Glutamatergic neuron (in vitro differentiated cells): ENCODE data around the gene C11orf24. TPM values are rescaled to one million over a fixed set of nuclear protein-coding genes. Genes with fewer than 3 reads are reported as not detected.

ENCODE experiments used
- DNase-seq: peaks from one replicate; pipeline ENCODE4 v3.0.0; 2022
- H3K27ac Mint-ChIP-seq: one replicate; pipeline ENCODE4 v1.8.0; 2020; ENCODE audit warnings: mild to moderate bottlenecking, mixed read lengths, inconsistent platforms; ENCODE audit not compliant: unreplicated experiment
- H3K27me3 Mint-ChIP-seq: one replicate; pipeline ENCODE4 v1.8.0; 2020; ENCODE audit warnings: mild to moderate bottlenecking, moderate library complexity, mixed read lengths, inconsistent platforms; ENCODE audit not compliant: unreplicated experiment
- H3K36me3 Mint-ChIP-seq: one replicate; pipeline ENCODE4 v1.8.0; 2020; ENCODE audit warnings: mild to moderate bottlenecking, mixed read lengths, inconsistent platforms; ENCODE audit not compliant: unreplicated experiment
- H3K4me1 Mint-ChIP-seq: one replicate; pipeline ENCODE4 v1.8.0; 2020; ENCODE audit warnings: mild to moderate bottlenecking, low read depth, mixed read lengths, inconsistent platforms; ENCODE audit not compliant: unreplicated experiment
- H3K4me3 Mint-ChIP-seq: one replicate; pipeline ENCODE4 v1.8.0; 2020; ENCODE audit warnings: mild to moderate bottlenecking, mixed read lengths, inconsistent platforms; ENCODE audit not compliant: unreplicated experiment
- H3K9me3 Mint-ChIP-seq: one replicate; pipeline ENCODE4 v1.8.0; 2020; ENCODE audit warnings: mild to moderate bottlenecking, moderate library complexity, mixed read lengths, inconsistent platforms; ENCODE audit not compliant: unreplicated experiment
- CTCF ChIP-seq: fragments of 200-600 bp; sonication (generic); IDR thresholded peaks from one replicate; pipeline ENCODE4 v1.5.0; 2021; ENCODE audit not compliant: partially characterized antibody, unreplicated experiment
- total RNA-seq: library from RNA; stranded (reverse); fragmentation: NEBNext Ultra II Directional; extraction: Animal tissue kit (Norgen Biotek cat#: 25700); gene quantifications from one replicate; pipeline ENCODE4 v1.2.1, GENCODE V29; 2021; ENCODE audit not compliant: unreplicated experiment

Gene C11orf24
- total RNA-seq, 1 donor from 2014 or later: 58.4 TPM

GRCh38 chr11:68282141-68282860, 10.5 kb upstream of the C11orf24 start:
- Mint-ChIP-seq H3K36me3 (peaks cover 9% of the 10 kb centered on the region), H3K9me3 (peaks cover 5% of the 10 kb centered on the region), H3K4me3 (no peak overlapping the region), H3K4me1 (no peaks in the 10 kb centered on the region), H3K27ac (no peak overlapping the region), H3K27me3 (peaks cover 2% of the 10 kb centered on the region)
- DNase-seq: no peak
- no peak for TF ChIP-seq CTCF

GRCh38 chr11:68279676-68280075, 7.9 kb upstream of the C11orf24 start:
- H3K27me3 Mint-ChIP-seq: peaks cover 2% of the 10 kb centered on the region
- DNase-seq: no peak
- H3K27ac Mint-ChIP-seq: no peak overlapping the region
- H3K4me3 Mint-ChIP-seq: no peak overlapping the region
- peaks cover 2% of the 10 kb centered on the region for H3K4me1 Mint-ChIP-seq
- H3K36me3 Mint-ChIP-seq: peaks cover 6% of the 10 kb centered on the region
- peaks cover 3% of the 10 kb centered on the region for H3K9me3 Mint-ChIP-seq
- no peak for TF ChIP-seq CTCF

GRCh38 chr11:68276861-68277260, 5.1 kb upstream of the C11orf24 start:
- TF ChIP-seq CTCF: no peak
- Mint-ChIP-seq H3K36me3 (no peaks in the 10 kb centered on the region), H3K4me3 (no peak overlapping the region), H3K27me3 (peaks cover 4% of the 10 kb centered on the region), H3K9me3 (no peaks in the 10 kb centered on the region), H3K27ac (no peak overlapping the region), H3K4me1 (peaks cover 2% of the 10 kb centered on the region)
- no peak for DNase-seq

GRCh38 chr11:68275721-68276507, 4.1 kb upstream of the C11orf24 start:
- Mint-ChIP-seq H3K27ac (no peak overlapping the region), H3K9me3 (no peaks in the 10 kb centered on the region), H3K36me3 (no peaks in the 10 kb centered on the region), H3K4me3 (no peak overlapping the region), H3K4me1 (peaks cover 3% of the 10 kb centered on the region), H3K27me3 (peaks cover 4% of the 10 kb centered on the region)
- no peak for DNase-seq
- TF ChIP-seq CTCF: no peak

- no peak overlapping the region for H3K4me3 Mint-ChIP-seq
- TF ChIP-seq CTCF: no peak
These were observed 2.5 kb upstream of the C11orf24 start for GRCh38 chr11:68274306-68274705.

More at GRCh38 chr11:68274306-68274705, 2.5 kb upstream of the C11orf24 start:
- peak overlapping the region; percentile 28 for H3K27ac Mint-ChIP-seq
- peaks cover 11% of the 10 kb centered on the region for H3K4me1 Mint-ChIP-seq
- H3K27me3 Mint-ChIP-seq: peaks cover 4% of the 10 kb centered on the region
- DNase-seq: no peak
- H3K36me3 Mint-ChIP-seq: no peaks in the 10 kb centered on the region
- H3K9me3 Mint-ChIP-seq: no peaks in the 10 kb centered on the region
